Hematopoietic multipotent progenitor cell (in vitro differentiated cells): Measurements from ENCODE around the gene RPL37. TPM values are rescaled to one million over a fixed set of nuclear protein-coding genes. Genes with fewer than 3 reads are reported as not detected.
"Not testable (repeated sequence)": the region's sequence is repeated elsewhere in the genome, so short reads cannot be mapped to it uniquely, and the experiment has no call there.

Source experiments
- DNase-seq, 3 donors: peaks; one replicate each; pipeline ENCODE4 v3.0.0-alpha.2; 2011 to 2015; ENCODE audit warnings: low read depth in 2 of 3, low spot score in 2 of 3
- total RNA-seq: library from RNA; depleted of rRNA; stranded (reverse); fragments of >200 nt; gene quantifications from one replicate; pipeline ENCODE4 v1.2.3, GENCODE V29; 2012

RPL37 gene
- total RNA-seq, 1 donor, result 101 TPM

GRCh38 chr5:40834391-40834848 lies 602 bp downstream of the RPL37 start:
- DNase-seq, result peak; percentile 22 to 62 (median 44)

- no peak for DNase-seq
These were observed 1.3 kb downstream of the RPL37 start for GRCh38 chr5:40833712-40834229.

GRCh38 chr5:40832345-40832744 lies 2.7 kb downstream of the RPL37 start:
- DNase-seq, result no peak

- no peak for DNase-seq
These were observed 3.4 kb downstream of the RPL37 start for GRCh38 chr5:40831346-40832210.

GRCh38 chr5:40829748-40830533 lies 5.1 kb downstream of the RPL37 start:
- no peak for DNase-seq

- DNase-seq, result no peak
These were observed 6.0 kb downstream of the RPL37 start for GRCh38 chr5:40828690-40829661.

- no peak for DNase-seq
These were observed 6.9 kb downstream of the RPL37 start for GRCh38 chr5:40828021-40828631.

GRCh38 chr5:40827188-40827977 lies 7.6 kb downstream of the RPL37 start:
- no peak for DNase-seq

- no peak for DNase-seq
These were observed 8.4 kb downstream of the RPL37 start for GRCh38 chr5:40826489-40827187.

- not testable (repeated sequence) for DNase-seq
These were observed 9.5 kb downstream of the RPL37 start for GRCh38 chr5:40825461-40826043.

- no peak for DNase-seq
These were observed 11.6 kb downstream of the RPL37 start for GRCh38 chr5:40823459-40823858.

GRCh38 chr5:40813698-40814281 lies 21.2 kb downstream of the RPL37 start:
- no peak for DNase-seq

- no peak for DNase-seq
These were observed 22.9 kb downstream of the RPL37 start for GRCh38 chr5:40812125-40812524.

- DNase-seq, result no peak
These were observed 33.1 kb downstream of the RPL37 start for GRCh38 chr5:40801771-40802562.

GRCh38 chr5:40799258-40799657 lies 35.8 kb downstream of the RPL37 start:
- no peak for DNase-seq

GRCh38 chr5:40798801-40799210 lies 36.2 kb downstream of the RPL37 start:
- no peak for DNase-seq
